Measurements from ENCODE around the gene EDIL3. TPM values are rescaled to one million over a fixed set of nuclear protein-coding genes. Genes with fewer than 3 reads are reported as not detected.

The EDIL3 gene
- total and polyA plus RNA-seq, 5 donors from 2014 or later: not detected

DNA sequence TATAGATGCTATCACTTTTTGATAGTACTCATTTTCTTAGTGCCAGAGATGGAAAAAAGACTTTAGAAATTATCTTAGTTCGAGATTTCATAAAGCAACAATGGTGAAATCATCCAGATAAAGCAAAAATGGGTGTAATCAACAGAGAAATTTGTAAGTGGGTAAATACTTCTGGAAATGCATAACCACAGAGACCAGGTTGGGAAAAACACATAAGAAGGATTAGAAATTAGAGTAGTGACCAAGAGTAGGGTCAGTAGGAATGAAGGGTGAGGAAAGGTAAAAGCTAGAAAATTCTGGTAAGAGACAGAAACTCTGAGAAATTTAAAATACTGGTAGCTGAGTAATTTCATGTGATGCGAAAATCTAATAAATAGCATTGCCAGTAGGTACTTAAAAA, 11.2 kb downstream of the EDIL3 start:
- Mint-ChIP-seq H3K4me3 (no peak overlapping the region), H3K9me3 (peaks cover 0 to 17% (median 2%) of the 10 kb centered on the region in 7 donors), H3K4me1 (no peaks in the 10 kb centered on the region), H3K36me3 (no peaks in the 10 kb centered on the region), H3K27me3 (no peaks in the 10 kb centered on the region), H3K27ac (no peak overlapping the region)
- no peaks in the 10 kb centered on the region for H3K4me1 ChIP-seq (ENCODE audit: control insufficient read depth, insufficient read depth, low read length, poor library complexity, severe bottlenecking)
- H3K4me3 ChIP-seq (ENCODE audit: low read depth, low read length): no peak overlapping the region
- no peaks in the 10 kb centered on the region for H3K36me3 ChIP-seq (ENCODE audit: control insufficient read depth, insufficient read depth, low read length)
- no peaks in the 10 kb centered on the region for H3K9me3 ChIP-seq (ENCODE audit: control insufficient read depth in 2 of 2, low read length in 2 of 2)
- H3K27ac ChIP-seq (ENCODE audit: insufficient read depth, low read length, poor library complexity, severe bottlenecking): no peak overlapping the region
- no peak for DNase-seq
- ATAC-seq (ENCODE audit: low read depth in 2 of 2): no peak
- H3K27me3 ChIP-seq (ENCODE audit: control insufficient read depth, insufficient read depth, low read length): no peaks in the 10 kb centered on the region

DNA sequence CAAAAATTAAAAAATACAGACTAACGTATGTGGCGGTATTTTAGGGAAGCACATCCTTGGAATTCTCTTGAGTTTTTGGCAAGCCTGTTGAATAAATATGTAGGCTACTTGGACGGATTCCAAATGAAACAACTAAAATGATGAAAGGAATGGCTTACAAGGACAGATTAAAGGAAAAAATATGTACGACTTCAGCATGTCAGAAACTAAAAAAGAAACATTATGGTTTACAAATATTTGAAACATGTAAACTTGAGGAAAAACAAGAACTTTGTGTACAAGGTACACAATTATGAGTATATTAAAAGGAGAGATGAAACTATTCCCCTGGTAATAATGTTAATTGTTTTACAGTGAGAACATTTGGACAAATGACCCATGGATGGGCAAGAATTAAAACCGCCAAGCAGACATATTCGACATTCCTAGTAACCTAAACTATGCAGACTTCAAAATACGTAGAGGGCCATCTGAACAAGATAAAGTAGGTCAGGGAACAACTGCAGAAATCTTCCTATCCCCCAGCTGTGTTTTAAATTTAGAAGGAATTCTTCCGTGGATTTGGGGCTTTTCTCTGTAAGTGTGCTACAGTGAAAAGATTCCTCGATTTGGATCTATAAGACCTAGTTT, 12.5 kb downstream of the EDIL3 start:
- no peaks in the 10 kb centered on the region for H3K36me3 ChIP-seq (ENCODE audit: control insufficient read depth, insufficient read depth, low read length)
- no peak overlapping the region for H3K4me3 ChIP-seq (ENCODE audit: low read depth, low read length)
- H3K36me3 Mint-ChIP-seq: no peaks in the 10 kb centered on the region
- DNase-seq: no peak
- ATAC-seq (ENCODE audit: low read depth in 2 of 2): no peak
- H3K27me3 Mint-ChIP-seq: no peaks in the 10 kb centered on the region
- H3K9me3 ChIP-seq (ENCODE audit: control insufficient read depth in 2 of 2, low read length in 2 of 2): no peaks in the 10 kb centered on the region
- H3K9me3 Mint-ChIP-seq: peaks cover 0 to 17% (median 2%) of the 10 kb centered on the region in 7 donors
- no peaks in the 10 kb centered on the region for H3K4me1 ChIP-seq (ENCODE audit: control insufficient read depth, insufficient read depth, low read length, poor library complexity, severe bottlenecking)
- no peak overlapping the region for H3K4me3 Mint-ChIP-seq
- no peaks in the 10 kb centered on the region for H3K4me1 Mint-ChIP-seq
- no peak overlapping the region for H3K27ac ChIP-seq (ENCODE audit: insufficient read depth, low read length, poor library complexity, severe bottlenecking)
- H3K27me3 ChIP-seq (ENCODE audit: control insufficient read depth, insufficient read depth, low read length): no peaks in the 10 kb centered on the region
- H3K27ac Mint-ChIP-seq: no peak overlapping the region

DNA sequence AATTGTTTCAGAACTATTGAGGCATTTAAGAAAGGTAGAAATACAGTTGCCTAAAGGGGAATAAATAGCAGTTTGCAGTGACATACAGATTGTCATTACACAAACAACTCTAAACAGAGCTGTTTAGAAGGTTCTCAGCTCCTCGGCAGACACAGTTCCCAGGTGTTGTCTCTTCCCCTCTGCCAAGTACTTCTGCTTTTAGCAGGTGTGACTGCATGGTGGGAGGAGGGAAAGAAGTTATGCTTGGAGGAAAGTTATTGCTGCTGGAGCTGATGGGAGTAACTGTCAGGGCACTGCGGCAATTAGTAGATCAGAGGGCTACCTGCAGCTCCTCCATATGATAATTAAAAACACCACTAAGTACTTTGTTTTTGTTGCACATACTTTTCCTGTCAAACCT, 14.5 kb downstream of the EDIL3 start:
- no peak overlapping the region for H3K27ac Mint-ChIP-seq

DNA sequence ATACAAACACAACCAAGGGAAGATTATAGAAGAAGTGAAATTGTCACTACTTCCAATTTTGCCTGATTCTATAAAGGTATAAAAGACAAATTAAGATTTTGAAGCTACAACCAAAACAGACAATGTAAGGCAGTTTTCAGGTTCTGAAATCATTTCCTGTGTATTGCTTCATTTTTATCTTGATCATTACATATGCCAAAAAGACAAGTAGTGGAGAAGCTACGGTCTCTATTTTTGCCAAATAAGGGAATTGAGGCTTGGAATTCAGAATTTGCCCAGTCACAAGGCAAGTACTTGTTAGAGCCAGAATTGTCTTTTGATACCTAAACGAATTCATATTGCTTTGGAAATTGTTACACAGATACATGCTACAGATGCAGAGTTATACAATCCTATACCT, 20.6 kb downstream of the EDIL3 start:
- Histone ChIP-seq H3K4me3 (ENCODE audit: low read depth, low read length) (no peak overlapping the region), H3K9me3 (ENCODE audit: control insufficient read depth in 2 of 2, low read length in 2 of 2) (no peaks in the 10 kb centered on the region), H3K27me3 (ENCODE audit: control insufficient read depth, insufficient read depth, low read length) (no peaks in the 10 kb centered on the region), H3K36me3 (ENCODE audit: control insufficient read depth, insufficient read depth, low read length) (no peaks in the 10 kb centered on the region), H3K27ac (ENCODE audit: insufficient read depth, low read length, poor library complexity, severe bottlenecking) (no peak overlapping the region), H3K4me1 (ENCODE audit: control insufficient read depth, insufficient read depth, low read length, poor library complexity, severe bottlenecking) (no peaks in the 10 kb centered on the region)
- ATAC-seq (ENCODE audit: low read depth in 2 of 2) (no peak), DNase-seq (no peak)
- no peaks in the 10 kb centered on the region for H3K27me3 Mint-ChIP-seq
- no peaks in the 10 kb centered on the region for H3K4me1 Mint-ChIP-seq
- no peak overlapping the region for H3K4me3 Mint-ChIP-seq
- no peak overlapping the region for H3K27ac Mint-ChIP-seq
- H3K36me3 Mint-ChIP-seq: no peaks in the 10 kb centered on the region
- H3K9me3 Mint-ChIP-seq: peaks cover 0 to 4% (median 2%) of the 10 kb centered on the region in 7 donors

More for the DNA sequence above, 14.5 kb downstream of the EDIL3 start:
- H3K9me3 Mint-ChIP-seq: peaks cover 0 to 17% (median 4%) of the 10 kb centered on the region in 7 donors
- no peak for DNase-seq
- H3K27ac ChIP-seq (ENCODE audit: insufficient read depth, low read length, poor library complexity, severe bottlenecking): no peak overlapping the region
- no peak overlapping the region for H3K4me3 ChIP-seq (ENCODE audit: low read depth, low read length)
- ATAC-seq (ENCODE audit: low read depth in 2 of 2): no peak
- H3K4me1 ChIP-seq (ENCODE audit: control insufficient read depth, insufficient read depth, low read length, poor library complexity, severe bottlenecking): no peaks in the 10 kb centered on the region
- no peaks in the 10 kb centered on the region for H3K4me1 Mint-ChIP-seq
- no peak overlapping the region for H3K4me3 Mint-ChIP-seq
- H3K9me3 ChIP-seq (ENCODE audit: control insufficient read depth in 2 of 2, low read length in 2 of 2): no peaks in the 10 kb centered on the region
- no peaks in the 10 kb centered on the region for H3K36me3 ChIP-seq (ENCODE audit: control insufficient read depth, insufficient read depth, low read length)
- H3K36me3 Mint-ChIP-seq: no peaks in the 10 kb centered on the region
- no peaks in the 10 kb centered on the region for H3K27me3 ChIP-seq (ENCODE audit: control insufficient read depth, insufficient read depth, low read length)
- H3K27me3 Mint-ChIP-seq: no peaks in the 10 kb centered on the region

DNA sequence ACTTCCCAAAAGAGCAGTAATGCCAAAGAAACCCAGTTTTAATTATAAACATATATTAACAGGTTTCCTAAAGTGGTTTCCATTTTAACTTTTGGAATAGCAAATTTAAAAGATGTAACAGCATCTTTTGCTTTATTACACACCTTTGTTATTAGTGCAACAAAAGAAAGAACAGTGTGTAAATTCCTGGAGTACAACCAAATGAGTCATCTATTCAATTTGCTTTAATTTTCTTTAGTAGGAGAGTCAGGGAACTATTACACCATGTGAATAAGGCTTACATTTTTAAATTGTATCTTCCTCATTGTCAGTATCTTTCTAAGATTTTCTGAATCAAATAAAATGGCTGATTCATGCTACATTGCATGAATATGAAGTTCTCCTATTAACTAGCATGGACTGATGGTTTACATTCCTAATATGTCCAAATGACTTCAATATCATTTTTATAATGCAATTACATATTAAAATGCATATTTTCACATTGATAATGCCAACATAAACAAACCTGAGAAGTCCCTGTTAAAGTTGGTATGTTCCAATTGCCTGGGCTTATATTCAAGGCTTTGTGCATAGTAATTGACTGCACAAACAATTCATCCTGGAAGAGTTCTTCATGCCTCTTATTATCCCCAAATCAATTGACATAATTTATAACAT, 22.5 kb downstream of the EDIL3 start:
- no peak overlapping the region for H3K27ac Mint-ChIP-seq
- no peaks in the 10 kb centered on the region for H3K36me3 Mint-ChIP-seq

DNA sequence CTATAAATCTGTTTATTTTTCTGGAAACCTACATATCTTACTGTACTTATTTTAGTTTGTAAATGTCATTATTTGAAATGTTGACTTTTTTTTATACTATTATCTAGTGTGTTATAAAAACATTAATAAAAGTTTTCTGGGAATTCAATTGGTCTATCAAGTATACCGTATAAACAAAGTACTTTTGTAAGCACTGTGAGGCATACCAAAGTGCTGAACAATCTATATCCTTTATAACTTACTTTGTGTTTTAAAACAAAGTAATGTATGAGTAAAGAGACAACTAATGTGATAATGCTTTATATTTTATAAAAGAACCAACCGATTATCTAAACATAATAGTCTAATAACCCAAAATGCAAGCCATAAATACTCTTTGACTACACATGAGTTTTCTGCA, 23.1 kb downstream of the EDIL3 start:
- H3K4me3 Mint-ChIP-seq: no peak overlapping the region

More for the DNA sequence above, 22.5 kb downstream of the EDIL3 start:
- Mint-ChIP-seq H3K9me3 (peaks cover 0 to 4% (median 3%) of the 10 kb centered on the region in 7 donors), H3K27me3 (no peaks in the 10 kb centered on the region), H3K4me3 (no peak overlapping the region), H3K4me1 (no peaks in the 10 kb centered on the region)
- DNase-seq: no peak
- Histone ChIP-seq H3K27me3 (ENCODE audit: control insufficient read depth, insufficient read depth, low read length) (no peaks in the 10 kb centered on the region), H3K27ac (ENCODE audit: insufficient read depth, low read length, poor library complexity, severe bottlenecking) (no peak overlapping the region), H3K4me1 (ENCODE audit: control insufficient read depth, insufficient read depth, low read length, poor library complexity, severe bottlenecking) (no peaks in the 10 kb centered on the region), H3K4me3 (ENCODE audit: low read depth, low read length) (no peak overlapping the region), H3K36me3 (ENCODE audit: control insufficient read depth, insufficient read depth, low read length) (no peaks in the 10 kb centered on the region), H3K9me3 (ENCODE audit: control insufficient read depth in 2 of 2, low read length in 2 of 2) (no peaks in the 10 kb centered on the region)
- no peak for ATAC-seq (ENCODE audit: low read depth in 2 of 2)

DNA sequence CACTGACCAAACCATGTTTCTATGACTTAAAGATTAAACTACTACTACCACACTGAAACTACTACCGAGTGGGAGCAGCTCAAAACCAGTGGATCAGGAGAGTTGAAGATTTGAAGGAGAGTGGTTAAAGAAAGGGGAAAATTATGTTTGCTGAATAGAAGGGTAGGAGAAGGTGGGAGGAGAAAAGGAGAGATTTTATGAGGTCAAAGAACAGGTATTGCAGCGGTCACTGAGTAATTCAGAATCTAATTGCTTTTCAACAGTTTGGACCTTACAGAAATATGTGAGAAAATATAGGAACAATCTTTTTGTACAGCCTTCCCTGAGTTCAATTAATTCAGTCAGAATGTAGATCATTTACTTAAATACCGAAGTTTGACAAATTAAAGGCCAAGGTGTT, 24.6 kb downstream of the EDIL3 start:
- Mint-ChIP-seq H3K27ac (no peak overlapping the region), H3K9me3 (peaks cover 0 to 5% (median 4%) of the 10 kb centered on the region in 7 donors), H3K36me3 (no peaks in the 10 kb centered on the region), H3K27me3 (no peaks in the 10 kb centered on the region), H3K4me1 (no peaks in the 10 kb centered on the region), H3K4me3 (no peak overlapping the region)
- no peaks in the 10 kb centered on the region for H3K27me3 ChIP-seq (ENCODE audit: control insufficient read depth, insufficient read depth, low read length)
- no peak for ATAC-seq (ENCODE audit: low read depth in 2 of 2)
- DNase-seq: no peak
- H3K4me1 ChIP-seq (ENCODE audit: control insufficient read depth, insufficient read depth, low read length, poor library complexity, severe bottlenecking): no peaks in the 10 kb centered on the region
- no peak overlapping the region for H3K27ac ChIP-seq (ENCODE audit: insufficient read depth, low read length, poor library complexity, severe bottlenecking)
- no peaks in the 10 kb centered on the region for H3K9me3 ChIP-seq (ENCODE audit: control insufficient read depth in 2 of 2, low read length in 2 of 2)
- no peaks in the 10 kb centered on the region for H3K36me3 ChIP-seq (ENCODE audit: control insufficient read depth, insufficient read depth, low read length)
- H3K4me3 ChIP-seq (ENCODE audit: low read depth, low read length): no peak overlapping the region

More for the DNA sequence above, 23.1 kb downstream of the EDIL3 start:
- Histone ChIP-seq H3K36me3 (ENCODE audit: control insufficient read depth, insufficient read depth, low read length) (no peaks in the 10 kb centered on the region), H3K27ac (ENCODE audit: insufficient read depth, low read length, poor library complexity, severe bottlenecking) (no peak overlapping the region), H3K27me3 (ENCODE audit: control insufficient read depth, insufficient read depth, low read length) (no peaks in the 10 kb centered on the region), H3K4me1 (ENCODE audit: control insufficient read depth, insufficient read depth, low read length, poor library complexity, severe bottlenecking) (no peaks in the 10 kb centered on the region), H3K9me3 (ENCODE audit: control insufficient read depth in 2 of 2, low read length in 2 of 2) (no peaks in the 10 kb centered on the region), H3K4me3 (ENCODE audit: low read depth, low read length) (no peak overlapping the region)
- Mint-ChIP-seq H3K36me3 (no peaks in the 10 kb centered on the region), H3K27me3 (no peaks in the 10 kb centered on the region), H3K4me1 (no peaks in the 10 kb centered on the region), H3K27ac (no peak overlapping the region), H3K9me3 (peaks cover 0 to 4% (median 3%) of the 10 kb centered on the region in 7 donors)
- ATAC-seq (ENCODE audit: low read depth in 2 of 2) (no peak), DNase-seq (no peak)

DNA sequence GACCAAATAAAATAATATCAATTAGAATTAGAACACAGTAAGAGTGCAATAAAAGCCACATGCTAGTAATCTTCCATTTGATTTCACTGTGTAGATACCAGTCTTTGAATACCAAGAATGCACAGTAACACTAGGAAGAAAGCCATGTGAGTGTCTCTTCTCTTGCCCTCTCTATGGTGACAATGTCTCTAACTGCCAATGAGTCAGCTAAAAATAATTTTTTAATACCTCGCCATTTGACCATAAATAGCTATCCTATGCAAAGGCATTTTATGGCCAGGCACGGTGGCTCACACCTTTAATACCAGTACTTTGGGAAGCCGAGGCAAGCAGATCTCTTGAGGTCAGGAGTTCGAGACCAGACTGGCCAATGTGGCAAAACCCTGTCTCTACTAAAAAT, 30.6 kb downstream of the EDIL3 start:
- peaks cover 0 to 10% (median 5%) of the 10 kb centered on the region in 7 donors for H3K9me3 Mint-ChIP-seq
- Histone ChIP-seq H3K9me3 (ENCODE audit: control insufficient read depth in 2 of 2, low read length in 2 of 2) (no peaks in the 10 kb centered on the region), H3K36me3 (ENCODE audit: control insufficient read depth, insufficient read depth, low read length) (no peaks in the 10 kb centered on the region), H3K27ac (ENCODE audit: insufficient read depth, low read length, poor library complexity, severe bottlenecking) (no peak overlapping the region), H3K4me1 (ENCODE audit: control insufficient read depth, insufficient read depth, low read length, poor library complexity, severe bottlenecking) (no peaks in the 10 kb centered on the region), H3K4me3 (ENCODE audit: low read depth, low read length) (no peak overlapping the region), H3K27me3 (ENCODE audit: control insufficient read depth, insufficient read depth, low read length) (no peaks in the 10 kb centered on the region)
- H3K4me3 Mint-ChIP-seq: no peak overlapping the region
- H3K27me3 Mint-ChIP-seq: no peaks in the 10 kb centered on the region
- no peaks in the 10 kb centered on the region for H3K4me1 Mint-ChIP-seq
- H3K36me3 Mint-ChIP-seq: no peaks in the 10 kb centered on the region
- no peak for DNase-seq
- H3K27ac Mint-ChIP-seq: no peak overlapping the region
- no peak for ATAC-seq (ENCODE audit: low read depth in 2 of 2)

All from CD4-positive, CD25-positive, alpha-beta regulatory T cell (primary cell).